Measurements from ENCODE around the gene TDP1. TPM values are rescaled to one million over a fixed set of nuclear protein-coding genes. Genes with fewer than 3 reads are reported as not detected.
"Not testable (repeated sequence)": the region's sequence is repeated elsewhere in the genome, so short reads cannot be mapped to it uniquely, and the experiment has no call there.

TDP1 gene
- polyA plus RNA-seq, 4 donors = 22.3 to 28.5 (median 26.0) TPM

GRCh38 chr14:89986462-89987160 is 30.9 kb downstream of the TDP1 start:
- DNase-seq (ENCODE audit: low read depth in 4 of 4, low spot score in 3 of 4) = no peak

GRCh38 chr14:89987161-89987475 is 31.4 kb downstream of the TDP1 start:
- DNase-seq (ENCODE audit: low read depth in 4 of 4, low spot score in 3 of 4) = no peak

GRCh38 chr14:89988787-89989186 is 33.1 kb downstream of the TDP1 start:
- no peak for DNase-seq (ENCODE audit: low read depth in 4 of 4, low spot score in 3 of 4)

GRCh38 chr14:89990218-89990617 is 34.5 kb downstream of the TDP1 start:
- DNase-seq (ENCODE audit: low read depth in 4 of 4, low spot score in 3 of 4) = no peak

GRCh38 chr14:89990623-89991275 is 35.0 kb downstream of the TDP1 start:
- DNase-seq (ENCODE audit: low read depth in 4 of 4, low spot score in 3 of 4) = no peak

- no peak for DNase-seq (ENCODE audit: low read depth in 4 of 4, low spot score in 3 of 4)
Observed at GRCh38 chr14:89992273-89992672, 36.5 kb downstream of the TDP1 start.

GRCh38 chr14:89996963-89997362 is 41.2 kb downstream of the TDP1 start:
- DNase-seq (ENCODE audit: low read depth in 4 of 4, low spot score in 3 of 4) = no peak

- no peak for DNase-seq (ENCODE audit: low read depth in 4 of 4, low spot score in 3 of 4)
Observed at GRCh38 chr14:90000935-90001334, 45.2 kb downstream of the TDP1 start.

- DNase-seq (ENCODE audit: low read depth in 4 of 4, low spot score in 3 of 4) = no peak
Observed at GRCh38 chr14:90003526-90004307, 48.0 kb downstream of the TDP1 start.

- DNase-seq (ENCODE audit: low read depth in 4 of 4, low spot score in 3 of 4) = no peak
Observed at GRCh38 chr14:90005441-90005840, 49.7 kb downstream of the TDP1 start.

- DNase-seq (ENCODE audit: low read depth in 4 of 4, low spot score in 3 of 4) = no peak
Observed at GRCh38 chr14:90005939-90006530, 50.3 kb downstream of the TDP1 start.

GRCh38 chr14:90017371-90017770 is 61.6 kb downstream of the TDP1 start:
- no peak for DNase-seq (ENCODE audit: low read depth in 4 of 4, low spot score in 3 of 4)

- DNase-seq (ENCODE audit: low read depth in 4 of 4, low spot score in 3 of 4) = no peak
Observed at GRCh38 chr14:90019824-90020523, 64.2 kb downstream of the TDP1 start.

- DNase-seq (ENCODE audit: low read depth in 4 of 4, low spot score in 3 of 4) = no peak
Observed at GRCh38 chr14:90023176-90023896, 67.6 kb downstream of the TDP1 start.

- DNase-seq (ENCODE audit: low read depth in 4 of 4, low spot score in 3 of 4) = no peak
Observed at GRCh38 chr14:90024910-90025309, 69.2 kb downstream of the TDP1 start.

- DNase-seq (ENCODE audit: low read depth in 4 of 4, low spot score in 3 of 4) = not testable (repeated sequence)
Observed at GRCh38 chr14:90026608-90027007, 70.9 kb downstream of the TDP1 start.

GRCh38 chr14:90027842-90028241 is 72.1 kb downstream of the TDP1 start:
- DNase-seq (ENCODE audit: low read depth in 4 of 4, low spot score in 3 of 4) = no peak

GRCh38 chr14:90034156-90034555 is 78.4 kb downstream of the TDP1 start:
- no peak for DNase-seq (ENCODE audit: low read depth in 4 of 4, low spot score in 3 of 4)

GRCh38 chr14:90034835-90035525 is 79.3 kb downstream of the TDP1 start:
- no peak for DNase-seq (ENCODE audit: low read depth in 4 of 4, low spot score in 3 of 4)
